Glutamatergic neuron (in vitro differentiated cells): ENCODE results near the gene IFT22. TPM values are rescaled to one million over a fixed set of nuclear protein-coding genes. Genes with fewer than 3 reads are reported as not detected.

Experiments used
- DNase-seq: peaks from one replicate; pipeline ENCODE4 v3.0.0; 2022
- H3K27ac Mint-ChIP-seq: one replicate; pipeline ENCODE4 v1.8.0; 2020; ENCODE audit warnings: mild to moderate bottlenecking, mixed read lengths, inconsistent platforms; ENCODE audit not compliant: unreplicated experiment
- H3K27me3 Mint-ChIP-seq: one replicate; pipeline ENCODE4 v1.8.0; 2020; ENCODE audit warnings: mild to moderate bottlenecking, moderate library complexity, mixed read lengths, inconsistent platforms; ENCODE audit not compliant: unreplicated experiment
- H3K36me3 Mint-ChIP-seq: one replicate; pipeline ENCODE4 v1.8.0; 2020; ENCODE audit warnings: mild to moderate bottlenecking, mixed read lengths, inconsistent platforms; ENCODE audit not compliant: unreplicated experiment
- H3K4me1 Mint-ChIP-seq: one replicate; pipeline ENCODE4 v1.8.0; 2020; ENCODE audit warnings: mild to moderate bottlenecking, low read depth, mixed read lengths, inconsistent platforms; ENCODE audit not compliant: unreplicated experiment
- H3K4me3 Mint-ChIP-seq: one replicate; pipeline ENCODE4 v1.8.0; 2020; ENCODE audit warnings: mild to moderate bottlenecking, mixed read lengths, inconsistent platforms; ENCODE audit not compliant: unreplicated experiment
- H3K9me3 Mint-ChIP-seq: one replicate; pipeline ENCODE4 v1.8.0; 2020; ENCODE audit warnings: mild to moderate bottlenecking, moderate library complexity, mixed read lengths, inconsistent platforms; ENCODE audit not compliant: unreplicated experiment
- long read RNA-seq: library from polyadenylated mRNA; unstranded; transcript quantifications from one replicate; pipeline ENCODE4 v2.0.0, GENCODE V29; 2020; ENCODE audit not compliant: unreplicated experiment
- total RNA-seq: library from RNA; stranded (reverse); fragmentation: NEBNext Ultra II Directional; extraction: Animal tissue kit (Norgen Biotek cat#: 25700); gene quantifications from one replicate; pipeline ENCODE4 v1.2.1, GENCODE V29; 2021; ENCODE audit not compliant: unreplicated experiment
- TF ChIP-seq, protein P1 (sequence below): fragments of 200-600 bp; sonication (generic); IDR thresholded peaks from one replicate; pipeline ENCODE4 v1.5.0; 2021; ENCODE audit not compliant: partially characterized antibody, unreplicated experiment

IFT22 gene
- total RNA-seq: 20.9 TPM
- long read RNA-seq, transcript IFT22-201 (5 exons, 1,130 nt): major isoform, 13 of 17 reads
- long read RNA-seq, partial matches to known transcripts: 0 of 17 reads
- long read RNA-seq, other reads (novel, unspliced or antisense): 1 of 17 reads

- Mint-ChIP-seq H3K4me3 (peak within 1 kb of the TSS; percentile 95), H3K36me3 (no peaks in the 10 kb centered on the region), H3K4me1 (peaks cover 3% of the 10 kb centered on the region), H3K27me3 (peaks cover 5% of the 10 kb centered on the region), H3K9me3 (peaks cover 5% of the 10 kb centered on the region), H3K27ac (peak within 1 kb of the TSS; percentile 97)
- TF ChIP-seq, protein P1, sequence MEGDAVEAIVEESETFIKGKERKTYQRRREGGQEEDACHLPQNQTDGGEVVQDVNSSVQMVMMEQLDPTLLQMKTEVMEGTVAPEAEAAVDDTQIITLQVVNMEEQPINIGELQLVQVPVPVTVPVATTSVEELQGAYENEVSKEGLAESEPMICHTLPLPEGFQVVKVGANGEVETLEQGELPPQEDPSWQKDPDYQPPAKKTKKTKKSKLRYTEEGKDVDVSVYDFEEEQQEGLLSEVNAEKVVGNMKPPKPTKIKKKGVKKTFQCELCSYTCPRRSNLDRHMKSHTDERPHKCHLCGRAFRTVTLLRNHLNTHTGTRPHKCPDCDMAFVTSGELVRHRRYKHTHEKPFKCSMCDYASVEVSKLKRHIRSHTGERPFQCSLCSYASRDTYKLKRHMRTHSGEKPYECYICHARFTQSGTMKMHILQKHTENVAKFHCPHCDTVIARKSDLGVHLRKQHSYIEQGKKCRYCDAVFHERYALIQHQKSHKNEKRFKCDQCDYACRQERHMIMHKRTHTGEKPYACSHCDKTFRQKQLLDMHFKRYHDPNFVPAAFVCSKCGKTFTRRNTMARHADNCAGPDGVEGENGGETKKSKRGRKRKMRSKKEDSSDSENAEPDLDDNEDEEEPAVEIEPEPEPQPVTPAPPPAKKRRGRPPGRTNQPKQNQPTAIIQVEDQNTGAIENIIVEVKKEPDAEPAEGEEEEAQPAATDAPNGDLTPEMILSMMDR: no peak
- DNase-seq: peak; percentile 95
These were observed at the start of gene IFT22 for GRCh38 chr7:101321491-101322401. IFT22 (minus strand) TSS chr7:101321812; CDS start chr7:101321709, 103 bp downstream.

- H3K27me3 Mint-ChIP-seq: peaks cover 2% of the 10 kb centered on the region
- H3K4me1 Mint-ChIP-seq: peaks cover 11% of the 10 kb centered on the region
- no peak overlapping the region for H3K4me3 Mint-ChIP-seq
- peaks cover 4% of the 10 kb centered on the region for H3K36me3 Mint-ChIP-seq
- no peak for DNase-seq
- H3K27ac Mint-ChIP-seq: no peak overlapping the region
- TF ChIP-seq, protein P1: no peak
- peaks cover 5% of the 10 kb centered on the region for H3K9me3 Mint-ChIP-seq
These were observed 49.2 kb upstream of the IFT22 start for GRCh38 chr7:101370836-101371235.

- peaks cover 4% of the 10 kb centered on the region for H3K36me3 Mint-ChIP-seq
- H3K4me1 Mint-ChIP-seq: peaks cover 17% of the 10 kb centered on the region
- H3K9me3 Mint-ChIP-seq: peaks cover 5% of the 10 kb centered on the region
- no peak overlapping the region for H3K27ac Mint-ChIP-seq
- TF ChIP-seq, protein P1: no peak
- H3K27me3 Mint-ChIP-seq: peaks cover 4% of the 10 kb centered on the region
- no peak overlapping the region for H3K4me3 Mint-ChIP-seq
- no peak for DNase-seq
These were observed 47.0 kb upstream of the IFT22 start for GRCh38 chr7:101368422-101369165.

GRCh38 chr7:101367676-101368075, 46.1 kb upstream of the IFT22 start:
- peaks cover 4% of the 10 kb centered on the region for H3K36me3 Mint-ChIP-seq

More at GRCh38 chr7:101367676-101368075, 46.1 kb upstream of the IFT22 start:
- no peak overlapping the region for H3K4me3 Mint-ChIP-seq
- peaks cover 3% of the 10 kb centered on the region for H3K9me3 Mint-ChIP-seq
- no peak for DNase-seq
- H3K27me3 Mint-ChIP-seq: peaks cover 4% of the 10 kb centered on the region
- H3K27ac Mint-ChIP-seq: no peak overlapping the region
- H3K4me1 Mint-ChIP-seq: peaks cover 14% of the 10 kb centered on the region
- TF ChIP-seq, protein P1: no peak
